Activated T-cell treated with anti-CD3 and anti-CD28 coated beads, Interleukin-2, amount 50 U/mL, for 1 hour (primary cell): Measurements from ENCODE around the gene CDK14.

ENCODE experiments used
- DNase-seq: peaks from one replicate; pipeline ENCODE4 v3.0.0-alpha.2; 2020

CDK14 gene

DNA sequence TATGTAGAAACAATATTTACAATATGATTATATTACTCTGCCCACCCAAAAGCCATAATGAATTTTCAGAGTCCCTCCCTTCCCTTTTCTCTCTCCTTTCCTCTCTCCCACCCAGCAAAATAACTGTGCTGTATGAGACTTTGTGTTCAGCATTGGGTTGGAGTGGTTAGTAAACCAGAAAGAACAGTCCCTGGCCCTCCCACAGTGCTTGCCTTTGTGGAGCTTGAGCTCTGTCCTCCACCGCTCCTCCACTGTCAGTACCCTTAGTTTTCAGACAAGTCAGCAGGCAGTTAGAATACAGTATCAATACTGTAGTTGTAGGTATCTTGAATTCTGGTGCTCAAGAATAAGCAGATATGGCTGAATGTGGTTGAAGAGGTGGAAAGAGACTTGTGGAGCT lies 92.7 kb downstream of the CDK14 start:
- no peak for DNase-seq

DNA sequence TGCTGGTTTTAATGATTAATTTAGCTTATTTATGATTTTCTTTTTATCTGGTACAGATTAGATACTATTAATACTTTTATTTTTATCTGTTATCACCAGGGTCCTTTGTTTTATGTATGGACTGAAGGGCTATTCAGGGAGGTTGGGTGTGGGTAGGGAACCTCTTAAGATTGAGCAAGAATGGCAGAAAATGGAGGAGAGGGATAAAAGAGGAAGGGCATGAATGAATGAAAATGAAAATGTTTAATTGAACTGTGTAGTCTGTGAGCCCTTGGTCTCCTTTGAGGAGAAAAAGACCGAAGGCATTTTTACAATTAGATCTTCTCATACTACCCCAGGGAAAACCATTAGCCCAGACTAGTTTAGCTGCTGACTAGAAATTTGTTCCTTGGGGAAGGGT lies 93.1 kb downstream of the CDK14 start:
- DNase-seq: no peak

DNA sequence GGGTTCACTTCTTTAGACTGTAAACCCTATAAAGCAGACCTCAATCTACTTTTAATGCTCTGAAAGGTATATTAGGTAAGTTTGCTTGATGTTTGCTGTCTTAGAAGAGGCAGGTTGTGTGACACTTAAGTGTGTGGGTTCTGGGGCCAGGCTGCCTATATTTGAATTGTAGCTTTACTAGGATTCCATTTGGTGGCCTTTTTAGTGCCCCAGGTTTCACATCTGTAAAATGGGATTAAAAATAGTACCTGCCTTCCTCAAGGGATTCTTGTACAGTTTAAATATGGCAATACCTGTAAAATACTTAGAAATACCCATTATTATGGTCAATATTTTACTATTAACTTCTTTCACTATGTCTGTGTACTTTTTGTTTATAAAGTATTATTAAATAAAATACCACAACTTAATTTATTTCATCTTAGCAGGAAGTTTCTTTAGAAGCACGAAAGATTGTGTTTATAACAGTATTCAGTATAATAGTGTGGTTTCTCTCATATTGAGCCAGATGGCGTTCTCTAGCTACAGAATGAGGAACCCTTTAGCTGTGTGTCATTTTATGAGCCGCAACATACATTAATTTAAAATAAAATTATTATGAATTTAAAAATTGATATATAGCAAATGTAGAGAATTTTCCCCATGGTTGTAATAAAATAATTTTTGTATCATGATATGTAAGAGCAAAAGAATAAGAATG lies 94.2 kb downstream of the CDK14 start:
- no peak for DNase-seq

DNA sequence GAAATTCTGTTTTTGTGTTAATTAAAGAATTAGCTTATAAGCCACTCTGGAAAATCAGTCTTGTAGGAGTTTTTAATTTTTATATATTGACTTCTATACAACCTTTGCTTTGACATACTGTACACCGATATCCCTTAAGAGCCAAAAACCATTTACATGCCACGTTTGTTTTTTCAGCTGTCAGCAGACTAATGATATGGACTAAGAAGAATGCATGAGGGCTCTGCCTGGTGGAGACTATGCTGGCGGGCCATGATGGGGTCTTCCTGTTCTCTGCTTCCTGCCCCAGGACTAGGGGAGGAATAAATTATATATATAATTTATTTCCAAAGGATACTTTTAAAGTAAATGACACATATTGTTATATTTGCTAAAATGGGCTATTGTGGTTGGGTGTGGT lies 96.3 kb downstream of the CDK14 start:
- no peak for DNase-seq

DNA sequence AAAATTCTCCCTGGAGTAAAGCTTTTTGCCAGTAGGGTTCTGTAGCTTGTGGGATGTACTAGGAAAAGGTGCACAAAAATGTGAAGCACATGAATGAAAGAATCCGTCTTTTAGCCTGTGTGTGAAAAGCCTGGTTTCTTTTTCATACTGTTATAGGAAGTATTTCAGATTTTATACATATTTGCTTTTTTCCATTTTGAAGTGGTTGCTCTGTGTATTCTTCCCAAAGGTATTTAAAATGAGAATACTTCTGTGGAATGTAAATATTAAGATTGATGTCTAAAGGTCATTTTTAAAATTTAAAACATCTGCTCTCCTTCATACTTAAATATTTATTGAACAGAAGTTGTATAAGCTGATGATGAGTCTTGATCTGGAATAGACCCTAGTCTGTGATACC lies 96.8 kb downstream of the CDK14 start:
- DNase-seq: no peak

DNA sequence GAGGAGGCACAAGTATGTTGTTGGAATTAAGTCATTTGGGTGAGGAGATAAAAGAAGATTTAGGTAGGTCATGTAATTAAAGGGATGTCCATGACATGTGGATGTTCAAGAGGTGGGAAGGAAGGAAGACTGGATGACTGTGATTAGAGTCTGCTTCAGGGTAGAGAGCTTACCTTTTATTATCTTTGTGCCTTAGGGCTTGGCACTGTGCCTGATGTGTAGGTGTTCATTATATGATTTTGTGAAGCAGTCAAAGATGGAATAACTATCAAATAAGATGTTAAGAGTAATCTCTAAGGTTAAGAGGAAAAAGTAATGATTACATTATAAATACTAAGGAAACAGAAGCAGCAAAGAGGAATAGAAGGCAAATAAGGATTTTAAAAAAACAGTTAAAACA lies 97.8 kb downstream of the CDK14 start:
- no peak for DNase-seq

DNA sequence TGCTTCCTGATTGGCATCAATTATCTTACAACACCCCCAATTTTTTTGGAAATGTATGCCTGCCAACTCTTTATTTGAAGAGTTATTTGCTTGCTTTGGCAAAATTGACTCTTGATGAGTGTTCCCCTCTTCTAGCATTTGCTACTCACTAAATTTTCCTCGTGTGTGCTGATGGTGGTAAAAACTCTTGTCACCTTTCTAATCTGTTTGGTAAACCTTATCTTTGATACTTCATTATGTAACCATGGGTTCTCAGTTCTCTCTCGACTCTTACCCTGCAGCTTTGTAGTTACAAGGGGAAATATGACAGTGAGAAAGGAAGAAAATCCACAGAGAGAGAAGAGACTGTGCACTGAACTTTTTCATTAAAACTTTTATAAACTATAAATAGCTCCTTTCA lies 102.5 kb downstream of the CDK14 start:
- DNase-seq: no peak

DNA sequence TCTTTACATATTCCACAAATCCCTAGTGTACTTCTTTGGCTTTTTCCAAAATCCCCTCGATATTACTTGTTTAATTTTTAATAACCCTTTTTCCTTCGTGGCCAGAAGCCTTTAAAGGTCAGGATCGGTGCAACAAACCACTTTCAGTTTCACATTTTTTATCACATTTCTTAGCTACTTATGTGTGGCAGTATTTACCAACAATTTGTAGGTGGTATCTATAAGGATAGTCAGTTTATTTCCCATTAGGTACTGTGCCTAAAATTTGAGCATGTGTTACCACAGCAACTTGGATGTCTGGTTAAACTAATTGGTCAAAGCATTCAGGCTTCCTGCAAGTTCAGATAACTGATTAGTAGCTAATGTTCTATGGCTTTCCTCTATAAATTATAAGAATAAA lies 104.9 kb downstream of the CDK14 start:
- DNase-seq: no peak

DNA sequence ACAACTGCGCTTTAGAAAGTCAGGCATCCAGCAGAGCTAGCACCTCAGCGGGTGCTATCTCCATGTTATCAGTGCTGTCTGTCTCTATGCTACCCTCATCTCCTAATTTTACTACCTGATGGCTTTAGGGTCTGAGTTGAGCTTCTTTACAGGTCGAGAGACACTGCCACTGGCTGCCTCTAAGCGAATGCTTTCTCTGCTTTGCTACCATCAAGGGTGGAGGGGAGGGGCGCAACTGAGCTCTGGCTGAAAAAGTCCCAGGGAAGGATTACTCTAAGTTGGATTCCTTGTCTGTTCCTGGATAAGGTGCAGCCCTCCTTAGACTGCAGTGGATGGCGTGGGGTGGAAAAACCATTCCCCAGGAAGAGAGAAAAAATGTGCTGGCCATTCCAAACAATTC lies 105.7 kb downstream of the CDK14 start:
- DNase-seq: no peak

DNA sequence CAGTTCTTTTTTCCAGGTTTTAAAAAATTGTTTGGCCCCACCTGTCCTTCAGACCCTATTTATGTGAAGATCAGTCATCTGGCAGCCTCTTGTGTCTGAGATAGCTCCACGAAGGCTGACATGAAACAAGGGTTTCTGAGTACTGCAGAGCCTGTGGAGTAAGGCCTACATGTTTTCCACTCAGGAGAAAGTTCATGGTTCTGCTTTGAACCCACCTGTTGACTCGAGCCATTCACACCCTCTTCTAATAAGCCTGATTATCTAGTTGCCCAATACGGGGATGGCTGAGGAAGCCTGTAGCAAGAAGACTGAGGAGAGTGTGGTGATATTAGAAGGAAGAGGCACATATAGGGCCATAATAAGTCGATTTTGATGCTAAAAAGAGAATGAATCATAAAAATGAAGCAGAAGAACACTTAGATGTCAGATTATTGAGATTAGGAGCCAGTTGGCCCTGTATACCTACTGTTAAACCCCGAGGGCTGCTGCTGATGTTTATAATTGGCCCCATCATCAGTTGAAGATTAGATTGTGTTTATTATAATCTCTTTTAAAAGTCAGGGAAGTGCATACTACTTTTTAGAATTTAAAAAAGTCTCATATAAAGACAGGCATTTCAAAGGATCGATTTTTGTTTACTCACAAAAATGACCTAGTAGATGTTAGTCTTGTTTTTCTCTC lies 109.4 kb downstream of the CDK14 start:
- no peak for DNase-seq

DNA sequence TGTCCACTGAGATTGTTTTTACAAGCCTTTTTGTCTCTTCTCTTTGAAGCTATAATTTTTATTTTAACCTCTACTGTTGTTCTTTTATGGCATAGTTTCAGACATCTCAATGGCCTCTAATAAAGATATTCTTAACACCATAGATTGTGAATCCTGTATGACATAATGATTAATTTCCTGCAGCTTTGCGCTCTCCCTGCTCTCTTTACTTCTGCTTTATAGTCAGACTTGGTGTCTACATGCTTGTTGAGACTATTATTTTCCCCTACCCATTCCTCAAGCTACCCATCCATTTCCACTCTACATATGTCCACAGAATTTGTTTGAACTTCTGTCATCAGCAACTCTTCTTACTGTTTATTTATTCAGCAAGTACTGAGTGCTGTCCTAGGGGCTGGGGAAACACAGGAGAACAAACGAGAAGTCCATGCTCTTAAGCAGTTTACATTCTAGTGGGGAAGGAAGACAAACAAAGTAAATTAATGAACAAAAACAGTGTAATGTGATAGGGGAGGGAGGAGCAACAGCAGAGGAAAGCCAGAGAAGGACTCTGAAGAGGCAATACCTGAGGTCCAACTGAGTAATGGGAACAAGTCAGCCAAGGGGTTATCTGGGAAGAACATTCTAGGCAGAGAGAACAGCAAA lies 110.1 kb downstream of the CDK14 start:
- no peak for DNase-seq

DNA sequence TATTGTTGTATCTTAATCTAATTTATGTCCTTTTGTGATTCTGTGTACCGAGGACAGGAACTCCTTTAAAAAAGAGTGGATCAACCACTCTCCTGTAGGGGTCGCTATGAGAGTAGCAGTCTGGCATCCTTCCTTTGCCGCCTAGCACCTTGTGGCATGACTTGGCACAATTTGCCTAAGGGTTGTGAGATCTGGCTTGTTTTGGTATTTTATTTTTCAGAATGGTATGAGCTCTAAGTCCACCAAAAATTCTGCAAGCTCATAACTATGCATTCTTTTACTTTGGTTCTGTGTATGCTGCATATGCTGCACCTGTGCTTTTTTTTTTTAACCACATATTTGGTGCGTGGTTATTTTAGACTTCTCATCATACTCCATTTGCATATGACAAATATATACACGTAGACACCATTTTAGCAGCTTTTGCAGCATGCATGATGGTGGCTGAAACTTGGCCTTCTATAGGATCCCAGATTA lies 112.8 kb downstream of the CDK14 start:
- DNase-seq: no peak

DNA sequence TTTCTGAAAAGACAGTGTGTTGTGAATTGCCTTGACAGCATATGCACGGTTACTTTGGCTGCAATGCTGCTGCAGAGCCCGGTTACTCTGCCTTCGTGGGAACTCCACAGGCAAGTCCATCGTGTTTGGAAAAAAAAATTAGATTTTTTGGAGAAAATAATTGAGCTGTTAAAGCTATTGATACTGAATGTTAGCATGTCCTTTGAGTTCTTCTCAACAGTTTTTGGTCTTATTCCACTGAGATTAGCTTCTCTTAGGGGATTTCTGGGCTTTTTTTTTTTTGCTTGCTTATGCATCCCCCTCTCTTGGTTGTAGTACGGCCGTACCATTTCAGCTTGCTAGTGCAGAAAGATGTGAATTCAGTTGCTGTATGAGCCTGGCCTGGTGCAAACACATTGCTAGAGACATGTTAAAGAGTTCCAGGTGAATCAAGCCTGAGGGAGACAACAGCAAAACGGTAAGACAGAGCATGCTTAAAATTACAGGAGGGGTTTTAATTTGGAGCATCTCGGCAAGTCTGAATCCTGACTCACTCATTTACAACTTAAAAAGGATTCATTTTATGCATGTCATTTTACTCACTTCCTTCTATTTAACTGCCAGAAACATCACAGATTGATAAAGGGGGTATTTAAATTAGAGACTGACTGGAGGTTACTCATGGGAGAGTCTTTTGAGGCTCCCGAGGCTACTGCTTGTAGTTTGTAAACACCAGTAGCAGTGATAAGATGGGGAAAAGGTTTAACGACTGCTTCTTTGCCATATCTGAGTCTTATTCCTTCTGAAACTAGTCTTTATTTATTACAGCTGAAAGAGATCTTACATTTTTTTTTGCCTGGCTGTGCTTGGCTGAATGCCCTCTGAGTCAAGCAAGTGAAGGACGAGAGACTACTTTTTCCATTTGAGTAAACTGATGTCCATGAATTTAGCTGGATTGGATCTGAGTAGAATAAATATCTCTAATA lies 113.7 kb downstream of the CDK14 start:
- no peak for DNase-seq

DNA sequence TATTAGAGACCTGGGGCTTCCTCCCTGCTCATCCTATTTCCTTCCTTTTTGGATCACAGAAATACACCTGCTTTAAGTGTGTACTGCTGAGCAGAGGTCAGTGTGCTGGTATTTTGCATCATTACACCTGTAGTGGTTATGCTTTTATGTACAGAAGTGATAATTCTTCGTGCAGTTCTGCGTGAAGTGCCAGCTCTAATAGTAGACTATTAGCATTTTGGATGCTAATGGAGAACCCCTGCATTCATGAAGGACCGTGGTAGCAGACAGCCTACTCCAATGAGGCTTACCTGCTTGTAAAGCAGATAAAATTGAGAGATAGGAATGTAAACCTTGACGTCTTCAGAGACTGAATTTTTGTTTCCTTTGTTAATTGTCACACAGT lies 114.3 kb downstream of the CDK14 start:
- no peak for DNase-seq

DNA sequence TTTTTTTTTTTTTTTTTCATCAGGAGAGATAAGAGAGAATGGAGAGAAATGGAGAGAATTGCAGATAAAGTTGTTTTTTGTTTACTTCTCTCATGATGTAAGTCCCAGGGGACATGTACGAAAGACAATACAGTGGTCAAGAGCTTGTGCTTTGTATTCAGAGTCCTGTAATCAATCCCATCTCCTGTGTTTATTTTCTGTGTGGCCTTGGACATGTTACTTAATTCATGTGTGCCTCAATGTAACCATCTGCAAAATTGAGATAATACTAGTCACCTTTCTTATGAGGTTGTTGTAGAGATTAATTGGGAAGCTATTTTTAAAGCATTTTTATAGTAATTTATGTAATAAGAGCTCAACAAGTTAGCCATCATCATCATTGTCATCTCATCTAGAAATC lies 117.5 kb downstream of the CDK14 start:
- no peak for DNase-seq

DNA sequence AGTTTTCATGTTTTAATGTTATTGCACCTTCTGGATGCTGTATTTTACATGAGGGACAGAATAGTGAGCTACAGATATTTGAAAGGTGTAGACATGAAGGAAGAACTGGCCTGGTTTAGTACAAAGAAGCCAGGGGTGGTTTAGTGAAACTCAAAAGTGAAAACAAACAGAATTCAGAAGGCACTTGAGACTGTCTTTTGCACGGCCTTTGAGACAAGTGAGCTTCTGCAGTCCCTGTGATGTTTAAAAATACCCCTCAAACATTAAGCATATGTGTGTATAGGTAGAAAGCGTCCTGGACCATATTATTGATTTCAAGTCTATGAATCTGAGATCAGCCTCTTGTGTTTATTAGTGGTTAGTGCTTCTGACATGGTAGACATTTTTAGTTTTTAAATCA lies 118.9 kb downstream of the CDK14 start:
- no peak for DNase-seq

DNA sequence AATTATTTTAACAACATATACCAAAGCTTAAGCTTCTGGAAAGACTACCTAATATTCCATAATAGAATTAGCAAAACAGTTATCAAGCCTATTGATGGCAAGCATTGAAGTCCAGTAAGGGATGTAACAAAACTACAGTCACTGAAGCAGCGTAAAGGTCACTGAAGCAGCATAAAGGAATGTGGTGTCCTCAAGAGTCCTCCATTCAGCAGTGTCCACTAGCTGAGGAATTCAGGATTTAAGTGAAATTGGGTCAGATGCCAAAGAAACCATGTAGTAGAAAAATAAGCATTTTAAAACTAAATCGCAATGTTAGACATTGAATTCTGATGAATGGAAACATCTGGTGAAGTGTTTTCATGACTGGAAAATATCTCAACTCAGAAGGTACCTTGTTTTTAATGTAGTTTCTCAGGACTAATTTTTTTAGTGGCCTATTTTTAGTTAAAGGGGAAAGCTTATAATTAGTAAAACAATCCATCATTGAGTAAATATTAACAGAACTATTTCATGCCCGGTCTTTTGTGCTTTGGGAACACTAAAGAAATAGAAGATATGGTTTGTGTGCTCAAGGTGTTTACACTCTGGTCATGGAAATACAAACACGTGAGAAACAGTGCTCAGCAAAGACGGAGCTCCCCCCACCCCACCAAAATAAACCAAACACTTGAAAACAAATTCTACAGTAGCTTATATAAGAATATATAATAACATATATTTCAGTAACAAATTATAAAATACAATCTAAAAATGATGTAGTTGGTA lies 121.4 kb downstream of the CDK14 start:
- no peak for DNase-seq

DNA sequence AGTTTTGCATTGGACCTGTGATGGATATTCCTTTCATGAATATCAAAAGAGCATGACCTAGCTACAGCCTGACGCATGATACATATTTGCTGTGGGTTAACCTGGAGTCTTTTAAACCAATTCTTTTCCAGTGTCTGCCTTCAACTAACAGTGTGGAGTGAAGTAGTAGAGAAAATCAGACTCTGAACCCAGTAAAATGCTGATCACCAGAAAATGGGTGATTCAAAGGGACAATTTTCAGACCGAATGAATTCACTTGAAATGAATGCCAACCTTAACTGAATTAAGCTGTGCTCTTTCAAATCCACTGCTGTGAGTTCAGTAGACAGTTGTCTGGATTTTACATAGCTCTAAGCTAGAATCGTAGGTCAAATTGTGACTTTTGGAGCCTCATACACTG lies 123.0 kb downstream of the CDK14 start:
- DNase-seq: no peak

DNA sequence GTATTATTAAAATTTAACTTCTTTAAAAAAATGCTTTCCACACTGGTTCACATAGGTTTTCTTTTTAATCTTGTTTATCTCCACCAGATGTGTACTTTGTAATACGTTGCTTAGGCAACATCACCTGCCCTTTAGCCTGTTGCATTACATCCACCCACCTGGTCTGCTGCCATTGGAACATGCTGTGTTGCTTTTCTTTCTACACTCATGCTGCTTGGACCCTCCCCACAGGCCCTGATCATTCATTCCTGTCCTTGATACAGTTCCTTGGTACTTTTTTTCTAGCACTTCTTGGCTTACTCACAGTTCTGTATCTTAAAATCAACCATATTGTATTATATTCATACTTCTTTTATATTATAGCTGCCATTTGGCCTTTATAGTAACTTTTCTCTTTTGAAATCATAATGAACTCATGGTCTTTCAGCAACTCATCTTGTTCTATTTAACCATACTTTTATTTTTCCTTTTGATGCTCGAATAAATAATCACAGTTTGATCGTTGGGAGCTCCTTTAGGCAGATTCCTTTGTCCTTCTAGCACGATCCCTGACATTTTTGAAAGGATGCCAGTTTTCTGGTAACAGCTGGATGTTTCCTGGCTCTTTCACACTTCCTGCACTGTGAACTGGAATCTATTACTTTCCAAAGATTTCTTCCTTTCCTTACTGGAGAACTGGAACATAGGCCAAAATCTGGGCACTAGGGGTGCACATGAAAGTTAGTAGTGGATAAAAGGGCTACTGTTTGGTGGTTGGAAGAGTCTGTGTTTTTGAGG lies 125.1 kb downstream of the CDK14 start:
- DNase-seq: no peak

DNA sequence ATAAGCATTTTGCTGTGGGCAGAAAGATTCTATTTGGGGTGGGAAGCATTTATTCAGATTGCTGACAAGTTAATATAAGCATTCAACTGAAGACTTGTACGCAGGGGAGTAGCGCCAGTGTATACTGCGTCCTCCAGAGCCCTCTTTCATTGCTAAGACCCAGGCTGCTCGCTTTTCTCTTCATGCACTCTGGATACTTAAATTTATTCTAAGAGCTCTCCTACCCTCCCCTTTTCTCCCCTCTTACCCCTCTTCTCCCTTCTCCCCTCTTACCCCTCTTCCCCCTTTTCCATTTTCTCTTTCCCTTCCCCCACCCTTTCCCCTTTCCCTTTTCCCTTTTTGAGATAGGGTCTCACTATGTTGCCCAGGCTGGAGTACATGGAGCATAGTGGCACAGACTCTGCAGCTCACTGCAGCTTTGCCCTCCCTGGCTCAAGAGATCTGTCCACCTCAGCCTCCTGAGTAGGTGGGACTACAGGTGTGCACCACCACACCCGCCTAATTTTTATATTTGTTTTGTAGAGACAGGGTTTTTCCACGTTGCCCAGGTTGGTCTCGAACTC lies 125.8 kb downstream of the CDK14 start:
- DNase-seq: no peak

DNA sequence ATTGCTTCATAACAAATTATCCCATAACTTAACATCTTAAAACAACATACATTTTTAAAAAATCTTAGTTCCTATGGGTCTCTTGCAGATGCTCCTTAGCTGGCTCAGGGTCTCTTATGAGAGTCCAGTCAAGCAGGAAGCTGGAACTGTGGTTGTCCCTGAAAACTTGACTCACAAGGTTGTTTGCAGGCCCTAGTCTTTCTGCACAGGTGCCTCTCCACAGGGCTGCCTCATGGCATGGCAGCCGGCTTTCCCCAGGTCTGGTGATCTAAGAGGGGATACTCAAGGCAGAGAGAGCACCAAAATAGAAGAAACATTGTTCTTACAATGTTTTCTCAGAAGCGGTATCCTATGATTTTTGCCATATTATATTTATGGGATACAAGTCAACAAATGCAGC lies 127.1 kb downstream of the CDK14 start:
- DNase-seq: no peak
